ENCODE measurements around the gene PRDM16.

PRDM16 gene

GRCh38 chr1:3068564-3069431 lies at the start of gene PRDM16:
Gene PRDM16 (plus strand): TSS chr1:3069203. CDS start chr1:3069260, 57 bp downstream.
- peak; percentile 24 for DNase-seq

GRCh38 chr1:3019516-3020051 lies 49.4 kb upstream of the PRDM16 start:
- no peak for DNase-seq

- no peak for DNase-seq
These were observed 48.6 kb upstream of the PRDM16 start for GRCh38 chr1:3020263-3020909.

- no peak for DNase-seq
These were observed 47.8 kb upstream of the PRDM16 start, which contains the start of gene ACTRT2 for GRCh38 chr1:3021233-3021671. Gene ACTRT2 (plus strand): TSS chr1:3021467. CDS start chr1:3021687, 220 bp downstream.

- no peak for DNase-seq
These were observed 47.1 kb upstream of the PRDM16 start for GRCh38 chr1:3021801-3022401.

- no peak for DNase-seq
These were observed 46.5 kb upstream of the PRDM16 start for GRCh38 chr1:3022511-3022973.

GRCh38 chr1:3022976-3023375 lies 46.0 kb upstream of the PRDM16 start:
- no peak for DNase-seq

GRCh38 chr1:3024019-3024418 lies 45.0 kb upstream of the PRDM16 start:
- DNase-seq, result no peak

- no peak for DNase-seq
These were observed 44.4 kb upstream of the PRDM16 start for GRCh38 chr1:3024588-3024987.

- no peak for DNase-seq
These were observed 42.9 kb upstream of the PRDM16 start for GRCh38 chr1:3026124-3026523.

GRCh38 chr1:3026581-3027391 lies 42.2 kb upstream of the PRDM16 start:
- no peak for DNase-seq

- DNase-seq, result no peak
These were observed 41.2 kb upstream of the PRDM16 start for GRCh38 chr1:3027611-3028371.

- DNase-seq, result no peak
These were observed 40.3 kb upstream of the PRDM16 start for GRCh38 chr1:3028531-3029282.

- no peak for DNase-seq
These were observed 39.5 kb upstream of the PRDM16 start for GRCh38 chr1:3029481-3029961.

- DNase-seq, result no peak
These were observed 38.9 kb upstream of the PRDM16 start for GRCh38 chr1:3029991-3030662.

- DNase-seq, result no peak
These were observed 38.2 kb upstream of the PRDM16 start for GRCh38 chr1:3030663-3031381.

GRCh38 chr1:3031401-3032221 lies 37.4 kb upstream of the PRDM16 start:
- DNase-seq, result no peak

- DNase-seq, result no peak
These were observed 36.5 kb upstream of the PRDM16 start for GRCh38 chr1:3032371-3033039.

All from stimulated activated CD4-positive, alpha-beta T cell treated with anti-CD3 and anti-CD28 coated beads, Interleukin-12 subunit alpha, Interleukin-12 subunit beta, amount 100 ng/mL, for 4 hours (primary cell).